Coronary artery (tissue), 2 donors: ENCODE results near the gene RFC1.
"Not testable (repeated sequence)": the region's sequence is repeated elsewhere in the genome, so short reads cannot be mapped to it uniquely, and the experiment has no call there.

Experiments used
- DNase-seq: peaks from one replicate; pipeline ENCODE4 v3.0.0-alpha.2; 2017; ENCODE audit warnings: low spot score
- H3K27ac ChIP-seq, 2 donors: fragments of 200-600 bp; sonication (generic); one replicate each; pipeline ENCODE4 v1.5.1; 2016 to 2019
- H3K4me3 ChIP-seq: fragments of 200-600 bp; sonication (generic); 2 replicates; pipeline ENCODE4 v1.5.1; 2016; ENCODE audit warnings: mild to moderate bottlenecking, moderate library complexity
- CTCF ChIP-seq: fragments of 200-600 bp; sonication (generic); IDR thresholded peaks from one replicate; pipeline ENCODE4 v1.5.1; 2019; ENCODE audit warnings: antibody characterized with exemption

The RFC1 gene

GRCh38 chr4:39303871-39304270 lies 62.3 kb downstream of the RFC1 start:
- no peak for DNase-seq
- no peak for TF ChIP-seq CTCF
- Histone ChIP-seq H3K27ac (no peak overlapping the region), H3K4me3 (no peak overlapping the region)

- no peak overlapping the region for H3K4me3 ChIP-seq
- H3K27ac ChIP-seq, result no peak overlapping the region
- TF ChIP-seq CTCF, result no peak
- DNase-seq, result no peak
These were observed 63.3 kb downstream of the RFC1 start for GRCh38 chr4:39302901-39303300.

- Histone ChIP-seq H3K4me3 (no peak overlapping the region), H3K27ac (no peak overlapping the region)
- no peak for DNase-seq
- TF ChIP-seq CTCF, result no peak
These were observed 70.4 kb downstream of the RFC1 start for GRCh38 chr4:39295784-39296183.

- H3K4me3 ChIP-seq, H3K27ac ChIP-seq, DNase-seq: not testable (repeated sequence)
These were observed 73.7 kb downstream of the RFC1 start for GRCh38 chr4:39292433-39292832.

- TF ChIP-seq CTCF, result no peak
These were observed 74.5 kb downstream of the RFC1 start for GRCh38 chr4:39291686-39292085.

GRCh38 chr4:39287223-39287622 lies 78.9 kb downstream of the RFC1 start:
- no peak for DNase-seq
- TF ChIP-seq CTCF, result no peak
- Histone ChIP-seq H3K27ac (no peak overlapping the region), H3K4me3 (no peak overlapping the region)

More at GRCh38 chr4:39291686-39292085, 74.5 kb downstream of the RFC1 start:
- no peak for DNase-seq
- Histone ChIP-seq H3K4me3 (no peak overlapping the region), H3K27ac (no peak overlapping the region)

GRCh38 chr4:39286263-39286662 lies 79.9 kb downstream of the RFC1 start:
- no peak for DNase-seq
- TF ChIP-seq CTCF, result no peak
- Histone ChIP-seq H3K4me3 (no peak overlapping the region), H3K27ac (no peak overlapping the region)

GRCh38 chr4:39285853-39286252 lies 80.3 kb downstream of the RFC1 start:
- Histone ChIP-seq H3K4me3 (no peak overlapping the region), H3K27ac (no peak overlapping the region)
- no peak for TF ChIP-seq CTCF
- DNase-seq, result no peak
